Activated CD8-positive, alpha-beta T cell treated with anti-CD3 and anti-CD28 coated beads for 36 hours (primary cell): ENCODE measurements around the gene ZNF385A. TPM values are rescaled to one million over a fixed set of nuclear protein-coding genes. Genes with fewer than 3 reads are reported as not detected.

Experiments used
- ATAC-seq: fragments of 200-7000 bp; cut with Tn5 transposase; one replicate; pipeline ENCODE4 v1.10.0; 2021; ENCODE audit warnings: mild to moderate bottlenecking, moderate library complexity
- CTCF ChIA-PET: fragments of 350-600 bp; sonication (Branson Sonifier 250); formaldehyde crosslinking; loops from one replicate; lab custom pipeline; 2021; ENCODE audit warnings: antibody characterized with exemption; lab: Charles Lee
- POLR2A ChIA-PET: fragments of 350-600 bp; sonication (Branson Sonifier 250); formaldehyde crosslinking; loops from one replicate; lab custom pipeline; 2021; ENCODE audit warnings: antibody characterized with exemption; lab: Charles Lee
- DNase-seq: peaks from one replicate; pipeline ENCODE4 v3.0.0-alpha.2; 2020
- H3K27ac Mint-ChIP-seq: one replicate; pipeline ENCODE4 v1.8.0; 2021; ENCODE audit warnings: mild to moderate bottlenecking, mixed read lengths
- H3K27me3 Mint-ChIP-seq: one replicate; pipeline ENCODE4 v1.8.0; 2021; ENCODE audit warnings: mixed read lengths
- H3K36me3 Mint-ChIP-seq: one replicate; pipeline ENCODE4 v1.8.0; 2021; ENCODE audit warnings: low read depth, mixed read lengths
- H3K4me1 Mint-ChIP-seq: one replicate; pipeline ENCODE4 v1.8.0; 2021; ENCODE audit warnings: low read depth, mixed read lengths
- H3K4me3 Mint-ChIP-seq: one replicate; pipeline ENCODE4 v1.8.0; 2021; ENCODE audit warnings: mild to moderate bottlenecking, moderate library complexity, mixed read lengths
- H3K9me3 Mint-ChIP-seq: one replicate; pipeline ENCODE4 v1.8.0; 2021; ENCODE audit warnings: mixed read lengths
- intact Hi-C: fragments of 100-400 bp; cut with micrococcal nuclease; formaldehyde crosslinking; loops from one replicate; pipeline ENCODE4 v1.10.0; 2022
- total RNA-seq, 2 experiments: library from RNA; stranded (reverse); gene quantifications; one replicate each; pipeline ENCODE4 v1.2.3, GENCODE V29; 2021
- TF ChIP-seq, protein P1 (sequence below): fragments of 200-600 bp; IDR thresholded peaks from one replicate; pipeline ENCODE4 v1.8.0; 2022; ENCODE audit warnings: antibody characterized with exemption, mild to moderate bottlenecking

Gene ZNF385A, protein sequence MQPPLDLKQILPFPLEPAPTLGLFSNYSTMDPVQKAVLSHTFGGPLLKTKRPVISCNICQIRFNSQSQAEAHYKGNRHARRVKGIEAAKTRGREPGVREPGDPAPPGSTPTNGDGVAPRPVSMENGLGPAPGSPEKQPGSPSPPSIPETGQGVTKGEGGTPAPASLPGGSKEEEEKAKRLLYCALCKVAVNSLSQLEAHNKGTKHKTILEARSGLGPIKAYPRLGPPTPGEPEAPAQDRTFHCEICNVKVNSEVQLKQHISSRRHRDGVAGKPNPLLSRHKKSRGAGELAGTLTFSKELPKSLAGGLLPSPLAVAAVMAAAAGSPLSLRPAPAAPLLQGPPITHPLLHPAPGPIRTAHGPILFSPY
- total RNA-seq = 1 to 10 TPM; 1.1 to 2.5 TPM

- H3K36me3 Mint-ChIP-seq = no peaks in the 10 kb centered on the region
- TF ChIP-seq, protein P1, sequence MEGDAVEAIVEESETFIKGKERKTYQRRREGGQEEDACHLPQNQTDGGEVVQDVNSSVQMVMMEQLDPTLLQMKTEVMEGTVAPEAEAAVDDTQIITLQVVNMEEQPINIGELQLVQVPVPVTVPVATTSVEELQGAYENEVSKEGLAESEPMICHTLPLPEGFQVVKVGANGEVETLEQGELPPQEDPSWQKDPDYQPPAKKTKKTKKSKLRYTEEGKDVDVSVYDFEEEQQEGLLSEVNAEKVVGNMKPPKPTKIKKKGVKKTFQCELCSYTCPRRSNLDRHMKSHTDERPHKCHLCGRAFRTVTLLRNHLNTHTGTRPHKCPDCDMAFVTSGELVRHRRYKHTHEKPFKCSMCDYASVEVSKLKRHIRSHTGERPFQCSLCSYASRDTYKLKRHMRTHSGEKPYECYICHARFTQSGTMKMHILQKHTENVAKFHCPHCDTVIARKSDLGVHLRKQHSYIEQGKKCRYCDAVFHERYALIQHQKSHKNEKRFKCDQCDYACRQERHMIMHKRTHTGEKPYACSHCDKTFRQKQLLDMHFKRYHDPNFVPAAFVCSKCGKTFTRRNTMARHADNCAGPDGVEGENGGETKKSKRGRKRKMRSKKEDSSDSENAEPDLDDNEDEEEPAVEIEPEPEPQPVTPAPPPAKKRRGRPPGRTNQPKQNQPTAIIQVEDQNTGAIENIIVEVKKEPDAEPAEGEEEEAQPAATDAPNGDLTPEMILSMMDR = no peak
- ChIA-PET POLR2A (interaction anchor here (0.9 to 1.1 kb wide), 2 partner anchors 33 to 136 kb away, joined by 3 to 4 read pairs; no protein-coding TSS in a partner anchor), CTCF (interaction anchor here (1.3 to 7.9 kb wide), 3 partner anchors 9 to 16 kb away, joined by 3 to 74 read pairs (median 10); no protein-coding TSS in a partner anchor)
- no peaks in the 10 kb centered on the region for H3K27me3 Mint-ChIP-seq
- no peaks in the 10 kb centered on the region for H3K9me3 Mint-ChIP-seq
- intact Hi-C loops = loop anchor here (5.0 kb wide), 1 partner anchor 92 kb away; no protein-coding TSS in a partner anchor
- DNase-seq (no peak), ATAC-seq (no peak)
- peaks cover 11% of the 10 kb centered on the region for H3K4me1 Mint-ChIP-seq
- H3K27ac Mint-ChIP-seq = no peak within 1 kb of the TSS
- H3K4me3 Mint-ChIP-seq = no peak within 1 kb of the TSS
Observed at GRCh38 chr12:54384591-54385041, at the start of gene ZNF385A. TSS of gene ZNF385A (minus strand) at chr12:54384733. CDS start at chr12:54384514, 219 bp downstream.

GRCh38 chr12:54432815-54433164 lies 48.3 kb upstream of the ZNF385A start:
- TF ChIP-seq, protein P1 = no peak
- POLR2A ChIA-PET = interaction anchor here (1.5 to 2.1 kb wide), 2 partner anchors 16 to 20 kb away, joined by 4 to 8 read pairs; no protein-coding TSS in a partner anchor
- Mint-ChIP-seq H3K27me3 (no peaks in the 10 kb centered on the region), H3K4me1 (peaks cover 32% of the 10 kb centered on the region), H3K4me3 (no peak overlapping the region), H3K27ac (peak overlapping the region; percentile 59), H3K9me3 (no peaks in the 10 kb centered on the region), H3K36me3 (no peaks in the 10 kb centered on the region)
- DNase-seq (peak; percentile 43), ATAC-seq (peak; percentile 66)
- intact Hi-C loops = no loop called here
- CTCF ChIA-PET = interaction anchor here (0.6 to 14.3 kb wide), 5 partner anchors 17 to 95 kb away, joined by 3 to 164 read pairs (median 19); partner anchors contain the start of gene ITGA5

GRCh38 chr12:54431911-54432814 lies 47.6 kb upstream of the ZNF385A start:
- H3K4me3 Mint-ChIP-seq = peak overlapping the region; percentile 37
- TF ChIP-seq, protein P1 = no peak
- ChIA-PET CTCF (interaction anchor here (0.6 to 14.3 kb wide), 7 partner anchors 7 to 96 kb away, joined by 3 to 164 read pairs (median 19); partner anchors contain the start of gene ITGA5), POLR2A (interaction anchor here (1.5 to 2.1 kb wide), 2 partner anchors 16 to 19 kb away, joined by 4 to 8 read pairs; no protein-coding TSS in a partner anchor)
- peak overlapping the region; percentile 60 for H3K27ac Mint-ChIP-seq
- no peaks in the 10 kb centered on the region for H3K36me3 Mint-ChIP-seq
- DNase-seq = peak; percentile 80
- no peaks in the 10 kb centered on the region for H3K9me3 Mint-ChIP-seq
- peaks cover 29% of the 10 kb centered on the region for H3K4me1 Mint-ChIP-seq
- peak; percentile 72 for ATAC-seq
- intact Hi-C loops = no loop called here
- H3K27me3 Mint-ChIP-seq = no peaks in the 10 kb centered on the region

DNA sequence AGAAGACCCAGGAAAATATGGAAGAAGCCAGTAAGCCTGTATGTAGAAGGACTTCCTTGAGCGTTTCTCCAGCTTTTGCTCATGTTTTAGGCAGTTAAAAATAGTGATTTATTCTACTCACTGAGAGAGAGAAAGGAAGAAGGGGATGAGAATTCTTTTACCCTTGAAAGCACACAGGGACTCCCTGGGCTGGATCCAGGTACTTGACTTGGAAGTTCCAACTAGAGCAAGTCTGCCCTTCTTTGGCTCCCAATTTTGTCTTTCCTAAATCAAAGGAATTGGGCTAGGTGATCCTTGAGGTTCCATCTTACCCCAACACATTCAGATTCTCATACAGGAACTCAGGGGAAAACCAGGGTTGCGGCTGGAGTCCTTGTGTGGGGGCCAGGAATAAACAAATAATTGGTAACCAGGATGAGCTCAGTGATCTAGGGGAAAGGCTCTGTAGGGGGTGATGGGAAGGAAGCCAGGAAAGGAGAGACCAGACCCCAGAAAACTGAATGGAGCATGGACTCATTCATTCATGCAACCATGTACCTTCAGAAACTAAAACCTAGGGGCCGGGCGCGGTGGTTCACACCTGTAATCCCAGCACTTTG lies 46.0 kb upstream of the ZNF385A start:
- H3K36me3 Mint-ChIP-seq = no peaks in the 10 kb centered on the region
- ChIA-PET POLR2A (no interaction called here), CTCF (interaction anchor here (0.8 to 14.3 kb wide), 9 partner anchors 8 to 94 kb away, joined by 3 to 164 read pairs (median 4); partner anchors contain the start of gene ITGA5)
- H3K27ac Mint-ChIP-seq = no peak overlapping the region
- no peak overlapping the region for H3K4me3 Mint-ChIP-seq
- no peak for ATAC-seq
- peaks cover 2% of the 10 kb centered on the region for H3K27me3 Mint-ChIP-seq
- H3K9me3 Mint-ChIP-seq = no peaks in the 10 kb centered on the region
- no peak for DNase-seq
- peaks cover 27% of the 10 kb centered on the region for H3K4me1 Mint-ChIP-seq
- TF ChIP-seq, protein P1 = no peak
- intact Hi-C loops = no loop called here
